Stimulated activated CD4-positive, alpha-beta T cell treated with anti-CD3 and anti-CD28 coated beads, Interleukin-2, amount 100 ng/mL, for 4 hours (primary cell): ENCODE measurements around the gene CDO1.
A peak's percentile ranks its signal among the peaks of the same experiment; 100 is the strongest.

Experiments used
- DNase-seq: peaks from one replicate; pipeline ENCODE4 v3.0.0-alpha.2; 2020; ENCODE audit warnings: low read depth

CDO1 gene

GRCh38 chr5:115816226-115817081 lies at the start of gene CDO1:
Gene CDO1, minus strand, starts transcription at chr5:115816659. Its CDS starts 262 bp downstream, at chr5:115816397.
- DNase-seq = no peak

- DNase-seq = no peak
Observed at GRCh38 chr5:115859378-115859777, 42.9 kb upstream of the CDO1 start.

- DNase-seq = no peak
Observed at GRCh38 chr5:115858396-115858795, 41.9 kb upstream of the CDO1 start.

- no peak for DNase-seq
Observed at GRCh38 chr5:115857626-115858349, 41.3 kb upstream of the CDO1 start.

- DNase-seq = no peak
Observed at GRCh38 chr5:115857057-115857479, 40.6 kb upstream of the CDO1 start.

GRCh38 chr5:115855959-115856358 lies 39.5 kb upstream of the CDO1 start:
- DNase-seq = no peak

GRCh38 chr5:115854139-115854538 lies 37.7 kb upstream of the CDO1 start:
- no peak for DNase-seq

GRCh38 chr5:115850744-115851416 lies 34.4 kb upstream of the CDO1 start:
- no peak for DNase-seq

- no peak for DNase-seq
Observed at GRCh38 chr5:115849258-115849798, 32.9 kb upstream of the CDO1 start.

- DNase-seq = no peak
Observed at GRCh38 chr5:115847290-115847689, 30.8 kb upstream of the CDO1 start.

GRCh38 chr5:115844321-115844817 lies 27.9 kb upstream of the CDO1 start:
- no peak for DNase-seq

GRCh38 chr5:115843444-115844130 lies 27.1 kb upstream of the CDO1 start:
- no peak for DNase-seq

- DNase-seq = no peak
Observed at GRCh38 chr5:115842952-115843351, 26.5 kb upstream of the CDO1 start.

- no peak for DNase-seq
Observed at GRCh38 chr5:115842089-115842935, 25.9 kb upstream of the CDO1 start.

GRCh38 chr5:115841382-115842088 lies 25.1 kb upstream of the CDO1 start, which contains the start of the genes AP3S1 and ATG12:
Gene AP3S1, plus strand, starts transcription at chr5:115841935. Its CDS starts 103 bp downstream, at chr5:115842038.
Gene ATG12, minus strand, starts transcription at chr5:115841565. Its CDS starts 13 bp downstream, at chr5:115841552.
- DNase-seq = peak; percentile 84

- no peak for DNase-seq
Observed at GRCh38 chr5:115840873-115841272, 24.4 kb upstream of the CDO1 start.

- DNase-seq = no peak
Observed at GRCh38 chr5:115838885-115839518, 22.5 kb upstream of the CDO1 start.

GRCh38 chr5:115835481-115835880 lies 19.0 kb upstream of the CDO1 start:
- no peak for DNase-seq

- no peak for DNase-seq
Observed at GRCh38 chr5:115831163-115831768, 14.8 kb upstream of the CDO1 start.
